NCI-H1436 treated with DMSO at 0.1 percent for 48 hours (cell line): Measurements from ENCODE around the gene KRTAP10-5.
"Not testable (repeated sequence)": the region's sequence is repeated elsewhere in the genome, so short reads cannot be mapped to it uniquely, and the experiment has no call there.

ENCODE experiments used
- DNase-seq: peaks from one replicate; lab custom pipeline; 2025; lab: John Stamatoyannopoulos, UW

KRTAP10-5 gene

DNA sequence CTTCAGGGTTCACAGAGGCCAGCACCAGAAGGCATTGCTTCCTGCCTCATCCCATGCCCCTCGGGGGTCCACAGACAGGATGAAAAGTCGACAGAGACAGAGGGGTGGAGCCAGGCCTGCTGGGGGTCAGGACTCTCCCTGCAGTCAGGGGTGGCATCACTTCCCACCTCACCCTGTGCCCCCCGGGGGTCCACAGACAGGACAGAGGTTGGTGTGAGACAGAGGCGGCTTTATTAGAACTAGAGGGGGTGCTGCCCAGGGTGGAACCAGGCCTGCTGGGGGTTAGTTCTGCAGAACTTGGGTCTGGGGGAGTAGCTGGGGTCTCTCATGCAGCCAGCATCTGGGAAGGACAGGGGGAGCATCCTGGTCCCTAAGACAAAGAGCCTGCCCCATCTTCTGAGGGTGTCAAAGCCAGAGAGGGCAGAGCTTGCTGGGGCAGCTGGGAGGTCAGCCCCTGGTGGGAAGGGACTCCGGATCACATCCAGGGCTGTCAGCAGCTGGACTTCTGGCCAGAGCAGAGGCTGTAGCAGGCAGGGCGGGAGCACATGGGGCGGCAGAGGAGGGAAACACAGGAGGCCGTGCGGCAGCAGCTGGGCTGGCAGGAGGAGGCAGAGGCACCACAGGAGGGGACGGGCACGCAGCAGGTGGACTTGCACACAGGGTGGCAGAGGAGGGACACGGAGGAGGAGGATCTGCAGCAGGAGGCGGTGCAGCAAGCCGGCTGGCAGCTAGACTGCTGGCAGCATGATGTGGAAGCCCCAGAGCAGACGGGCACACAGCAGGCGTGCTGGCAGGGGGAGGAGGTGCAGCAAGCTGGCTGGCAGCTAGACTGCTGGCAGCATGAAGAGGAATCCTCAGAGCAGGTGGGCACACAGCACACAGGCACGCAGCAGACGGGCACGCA is 10.7 kb upstream of the KRTAP10-5 start:
- DNase-seq = not testable (repeated sequence)

DNA sequence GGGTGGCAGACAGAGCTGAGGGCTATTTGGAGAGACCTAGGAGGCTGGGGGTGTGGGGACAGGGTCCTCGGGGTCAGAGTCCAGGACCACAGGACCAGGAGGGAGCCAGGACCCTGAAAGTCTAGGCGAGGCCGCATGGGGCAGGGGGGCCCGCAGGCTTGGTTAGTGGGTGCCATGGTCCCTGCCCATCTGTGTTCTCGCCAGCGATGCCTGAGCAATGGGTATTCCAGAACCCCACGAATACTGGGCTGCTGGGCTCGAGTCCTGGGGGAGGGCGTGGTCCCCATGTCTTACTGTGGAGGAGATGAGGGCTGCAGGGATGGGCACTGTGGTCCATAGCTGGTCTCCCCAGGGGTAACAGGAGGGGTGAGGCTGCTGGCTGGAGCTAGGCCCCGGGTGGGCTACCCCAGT is 9.9 kb upstream of the KRTAP10-5 start:
- DNase-seq = no peak

DNA sequence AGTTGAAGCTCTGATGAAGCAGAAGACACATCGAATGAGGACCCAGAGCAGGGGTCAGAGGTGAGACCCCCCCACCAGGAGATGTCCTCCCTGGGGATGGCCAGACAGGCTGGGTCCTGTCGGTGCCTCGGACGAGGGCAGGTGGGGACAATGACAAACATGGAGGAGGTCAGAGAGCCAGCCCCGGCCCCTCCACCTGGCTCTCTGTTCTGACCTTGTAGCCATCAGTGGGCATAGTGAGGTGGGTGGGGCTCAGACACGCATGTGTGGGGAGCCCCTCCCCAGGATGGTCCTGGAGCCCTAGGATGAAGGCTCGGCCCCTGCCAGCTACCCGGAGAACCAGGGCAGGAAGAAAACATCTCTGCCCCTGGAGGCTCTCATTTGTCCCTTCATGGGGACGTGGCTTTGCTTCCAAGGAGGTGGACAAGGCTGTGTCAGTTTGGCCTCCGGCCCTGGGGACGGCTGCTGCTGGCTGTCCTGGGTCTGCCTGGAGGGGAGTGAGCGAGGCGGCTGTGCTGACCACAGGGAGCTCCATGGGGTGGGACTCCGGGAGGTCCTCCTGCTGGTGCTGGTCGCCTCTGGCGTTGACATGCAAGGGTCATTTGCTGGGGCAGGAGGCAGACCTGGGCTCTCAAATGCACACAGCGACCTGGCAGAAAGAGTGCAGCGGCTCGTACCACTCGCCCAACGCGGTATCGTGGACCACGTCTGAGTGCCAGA is 9.3 kb upstream of the KRTAP10-5 start:
- no peak for DNase-seq

DNA sequence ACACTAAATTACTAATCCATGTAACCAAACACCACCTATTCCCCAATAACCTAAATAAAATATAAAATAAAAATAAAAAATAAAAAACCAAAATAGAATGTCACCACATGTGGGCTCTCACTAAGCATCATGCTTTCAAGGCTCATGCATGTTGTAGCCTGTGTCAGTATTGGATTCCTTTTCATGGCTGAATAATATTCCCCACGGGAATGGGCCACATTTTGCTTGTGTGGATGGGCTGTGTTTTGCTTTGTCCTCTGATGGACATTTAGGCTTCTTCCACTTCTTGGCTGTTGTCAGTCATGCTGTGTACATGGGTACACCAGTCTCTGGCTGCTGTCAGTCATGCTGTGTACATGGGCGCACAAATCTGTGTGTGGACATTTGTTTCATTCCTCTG is 8.7 kb upstream of the KRTAP10-5 start:
- no peak for DNase-seq

DNA sequence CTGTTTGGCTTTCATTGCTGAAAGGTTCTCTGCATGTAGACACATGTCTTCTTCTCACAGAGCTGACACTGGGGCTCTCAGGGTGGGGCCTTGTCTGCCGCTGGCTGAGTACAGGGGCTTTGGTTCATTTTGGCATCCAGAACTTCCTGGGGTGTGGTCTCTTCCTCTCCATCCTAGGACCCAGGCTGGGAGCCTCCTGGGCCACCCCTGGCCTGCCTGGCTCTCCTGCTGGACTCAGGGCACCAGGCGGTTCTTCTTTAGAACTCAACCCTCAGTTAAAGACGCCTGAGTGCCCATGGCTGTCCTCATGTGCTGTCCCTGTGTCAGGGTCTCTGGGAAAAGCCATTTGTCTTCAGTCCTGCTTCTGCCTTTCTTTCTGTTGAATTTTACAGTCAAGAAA is 5.5 kb upstream of the KRTAP10-5 start:
- DNase-seq = no peak

DNA sequence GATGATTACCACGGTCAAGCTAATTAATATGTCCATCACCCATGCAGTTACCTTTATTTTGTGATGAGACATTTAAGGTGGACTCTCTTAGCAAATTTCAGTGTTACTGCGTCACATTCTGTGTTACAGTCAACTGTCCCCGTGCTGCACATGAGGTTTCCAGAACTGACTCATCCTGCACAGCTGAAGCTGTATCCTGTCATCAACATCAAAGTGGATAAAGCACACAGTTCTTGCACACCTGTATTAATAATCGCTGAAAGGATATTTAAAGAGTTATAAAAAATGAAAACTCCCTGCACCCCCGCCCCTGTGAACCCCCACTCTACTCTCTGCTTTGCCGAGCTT is 3.4 kb upstream of the KRTAP10-5 start:
- DNase-seq = no peak

DNA sequence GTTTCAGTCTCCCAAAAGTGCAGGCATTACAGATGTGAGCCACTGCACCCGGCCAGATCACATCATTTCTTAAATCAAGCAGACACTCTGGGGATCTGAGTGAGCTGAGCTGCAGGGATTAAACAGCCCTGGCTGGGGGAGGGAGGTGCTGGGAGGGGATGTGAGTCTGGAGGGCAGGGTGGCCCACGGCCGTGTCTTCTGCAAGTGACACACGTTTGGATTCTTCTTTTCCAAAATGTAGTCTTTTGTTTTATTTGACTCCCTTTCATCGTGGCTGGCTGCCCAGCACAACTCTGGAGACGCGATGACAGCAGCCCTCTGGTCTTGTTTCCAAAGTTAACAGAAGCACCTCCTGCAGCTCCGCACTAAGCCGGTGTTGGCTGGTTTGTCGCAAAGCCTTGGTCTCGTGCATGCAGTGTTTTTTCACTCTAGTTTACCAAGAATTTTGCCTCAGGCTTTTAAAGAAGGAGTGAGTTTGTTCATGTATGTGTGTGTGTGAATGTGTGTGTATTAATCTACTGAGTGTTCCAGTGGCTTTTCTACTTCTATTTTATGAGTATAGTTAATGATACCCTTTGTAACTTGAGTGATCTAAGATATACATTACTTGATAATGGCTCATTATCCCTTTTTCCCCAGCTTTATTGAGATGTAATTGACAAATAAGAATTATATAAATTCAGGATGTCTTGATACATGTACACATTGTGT is 2.8 kb upstream of the KRTAP10-5 start:
- DNase-seq = no peak

DNA sequence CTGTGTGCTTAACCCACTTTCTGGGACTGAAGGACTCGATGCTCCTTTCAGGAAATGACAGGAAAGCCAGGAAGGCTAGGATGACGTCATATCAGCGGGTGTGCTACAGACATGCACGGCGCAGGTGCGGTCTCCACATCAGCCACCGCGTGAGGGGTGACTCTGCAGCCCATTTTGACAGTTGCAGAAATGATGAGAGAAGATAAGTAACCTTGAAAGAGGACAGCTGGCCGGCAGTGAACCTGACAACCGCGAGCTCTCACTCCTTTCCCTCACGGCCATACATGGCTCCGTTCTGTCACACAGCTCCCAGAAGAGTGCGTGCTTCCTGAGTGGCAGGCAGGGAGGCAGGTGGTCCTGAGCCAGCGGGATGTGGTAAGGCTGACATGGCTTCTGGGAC is 1.7 kb upstream of the KRTAP10-5 start:
- DNase-seq = no peak

DNA sequence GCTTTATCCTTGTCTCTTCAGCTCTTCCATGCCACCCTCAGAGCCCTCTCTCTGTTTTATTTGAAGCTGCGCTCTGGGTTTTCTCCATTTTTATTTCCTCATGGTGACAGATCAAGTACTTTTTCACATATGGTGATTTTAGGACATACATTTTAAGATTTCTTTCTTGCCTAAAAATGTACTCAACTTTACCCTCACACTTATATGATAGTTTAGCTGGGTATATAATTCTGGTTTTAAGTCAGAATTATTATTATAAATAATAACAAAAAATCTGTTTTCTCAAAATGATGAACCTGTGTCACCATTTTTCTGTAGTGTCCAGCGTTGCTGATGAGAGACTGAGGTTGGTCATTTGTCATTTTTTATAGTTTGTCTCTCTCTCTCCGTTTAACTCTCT is 754 bp upstream of the KRTAP10-5 start:
- DNase-seq = no peak

DNA sequence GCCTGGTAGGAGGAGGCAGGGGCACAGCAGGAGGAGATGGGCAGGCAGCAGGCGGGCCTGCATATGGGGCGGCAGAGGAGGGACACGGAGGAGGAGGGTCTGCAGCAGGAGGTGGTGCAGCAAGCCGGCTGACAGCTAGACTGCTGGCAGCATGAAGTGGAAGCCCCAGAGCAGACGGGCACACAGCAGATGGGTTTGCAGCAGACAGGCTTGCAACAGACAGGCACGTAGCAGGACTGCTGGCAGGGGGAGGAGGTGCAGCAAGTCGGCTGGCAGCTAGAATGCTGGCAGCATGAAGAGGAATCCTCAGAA is 615 bp downstream of the KRTAP10-5 start:
- DNase-seq = no peak

DNA sequence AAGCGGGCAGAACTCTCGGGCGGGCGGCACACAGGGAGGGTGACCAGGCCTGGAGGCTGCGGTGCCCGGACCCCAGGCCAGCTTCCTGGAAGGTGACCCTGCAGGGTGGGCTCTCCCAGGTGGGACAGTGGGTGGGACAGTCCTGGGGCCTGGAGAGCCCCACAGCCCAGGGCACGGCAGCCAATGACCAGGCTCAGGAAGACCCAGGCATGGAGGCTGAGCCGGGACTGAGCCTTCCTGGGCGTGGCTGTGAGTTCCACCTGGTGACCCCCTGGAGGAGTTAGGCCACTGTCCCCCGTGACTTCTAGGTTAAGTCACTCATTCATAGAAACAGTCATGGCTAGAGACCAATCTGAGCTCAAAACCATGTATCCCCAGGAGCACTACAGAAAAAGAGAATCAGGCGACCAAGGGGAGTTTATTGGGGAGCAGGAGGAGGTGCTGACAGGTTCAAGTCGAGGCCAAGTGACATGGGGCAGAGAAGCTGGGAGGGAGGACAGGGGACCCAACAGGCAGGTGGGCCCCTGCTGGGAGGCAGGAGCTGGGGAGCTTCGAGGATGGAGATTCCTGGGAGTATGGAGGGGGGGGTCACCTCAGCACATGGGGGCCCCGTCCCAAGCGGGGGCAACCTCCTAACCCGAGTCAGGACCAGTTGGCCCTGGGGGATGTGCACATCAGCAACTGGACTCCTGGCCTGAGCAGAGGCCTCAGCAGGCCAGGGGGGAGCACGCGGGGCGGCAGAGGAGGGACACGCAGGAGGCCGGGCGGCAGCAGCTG is 1.2 kb downstream of the KRTAP10-5 start:
- DNase-seq = no peak

DNA sequence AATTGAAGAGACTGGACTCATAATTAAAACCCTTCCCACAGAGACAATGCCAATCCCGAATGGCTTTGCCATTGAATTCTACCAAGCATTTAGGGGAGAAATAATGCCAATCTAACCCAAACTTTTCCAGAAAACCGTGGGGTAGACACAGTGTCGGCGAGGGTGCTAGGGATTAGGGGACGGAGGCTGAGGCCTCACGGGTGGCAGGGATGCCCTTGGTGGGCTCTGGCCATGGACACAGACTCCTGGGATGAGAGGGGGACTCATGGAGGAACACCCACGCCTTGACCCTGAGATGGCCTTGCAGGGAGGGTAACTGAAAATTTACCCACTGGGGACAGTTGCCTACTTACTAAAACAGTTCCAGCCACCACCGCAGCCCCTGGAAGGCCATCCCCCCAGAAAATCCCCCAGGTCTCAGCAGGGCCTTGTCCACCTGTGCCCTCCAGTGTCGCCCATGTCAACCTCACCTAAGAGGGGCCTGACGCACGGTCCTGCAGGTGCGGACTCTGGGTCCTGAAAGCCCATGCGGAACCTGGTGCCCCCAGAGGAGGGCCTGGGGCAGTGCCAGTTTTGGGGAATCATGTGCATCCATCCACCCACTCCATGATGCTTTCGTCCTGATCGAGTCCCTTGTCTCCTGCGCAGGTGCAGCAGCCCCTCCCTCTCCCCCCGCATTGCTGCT is 1.9 kb downstream of the KRTAP10-5 start:
- DNase-seq = no peak

DNA sequence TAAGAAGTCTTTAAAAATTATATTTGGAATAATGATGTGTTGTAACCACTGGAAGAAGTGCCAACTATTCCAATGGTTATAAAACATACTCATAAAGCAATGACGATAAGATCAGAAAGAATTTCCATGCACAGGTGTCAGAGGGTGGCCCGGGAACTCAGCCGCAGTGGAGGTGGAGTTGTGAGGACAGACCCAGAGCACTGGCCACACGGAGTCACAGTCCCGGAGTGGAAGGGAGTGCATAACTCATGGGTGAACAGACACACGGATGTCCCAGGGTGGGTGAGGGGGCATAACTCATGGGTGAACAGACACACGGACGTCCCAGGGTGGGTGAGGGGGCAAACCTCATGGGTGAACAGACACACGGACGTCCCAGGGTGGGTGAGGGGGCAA is 4.4 kb downstream of the KRTAP10-5 start:
- DNase-seq = no peak

DNA sequence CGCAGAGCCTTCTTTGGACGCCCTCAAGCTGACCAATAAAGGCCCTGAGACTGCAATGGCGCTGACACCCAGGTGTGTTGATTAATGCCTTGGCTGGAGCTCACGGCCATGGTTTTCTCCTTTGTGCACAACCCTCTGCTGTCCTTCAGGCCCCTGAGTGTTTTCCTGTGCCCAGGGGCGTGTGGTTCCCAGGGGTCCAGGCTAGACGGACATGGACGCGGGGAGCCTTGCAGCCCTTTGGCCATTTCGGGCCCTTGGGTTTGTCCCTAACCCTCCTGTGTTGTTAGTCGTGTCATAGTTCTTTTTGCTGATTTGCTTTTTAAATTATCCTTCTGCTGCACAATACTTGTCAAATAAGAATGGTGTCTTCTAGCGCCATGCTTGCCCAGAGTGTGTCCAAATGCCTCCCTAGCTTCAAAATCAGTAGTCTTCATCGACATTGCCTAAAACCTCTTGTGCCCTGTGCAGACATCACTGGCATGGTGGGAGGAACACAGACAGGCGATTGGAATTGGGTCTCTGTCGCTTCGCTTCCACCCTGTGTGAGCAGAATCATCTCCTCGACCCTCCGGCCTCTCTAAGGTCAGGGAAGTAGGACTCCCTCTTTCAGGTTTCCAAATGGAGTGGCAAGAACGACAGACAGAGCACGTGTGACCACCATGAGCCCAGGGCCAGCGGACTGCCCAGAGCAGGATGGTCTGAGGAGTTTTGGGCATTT is 4.9 kb downstream of the KRTAP10-5 start:
- DNase-seq = no peak

DNA sequence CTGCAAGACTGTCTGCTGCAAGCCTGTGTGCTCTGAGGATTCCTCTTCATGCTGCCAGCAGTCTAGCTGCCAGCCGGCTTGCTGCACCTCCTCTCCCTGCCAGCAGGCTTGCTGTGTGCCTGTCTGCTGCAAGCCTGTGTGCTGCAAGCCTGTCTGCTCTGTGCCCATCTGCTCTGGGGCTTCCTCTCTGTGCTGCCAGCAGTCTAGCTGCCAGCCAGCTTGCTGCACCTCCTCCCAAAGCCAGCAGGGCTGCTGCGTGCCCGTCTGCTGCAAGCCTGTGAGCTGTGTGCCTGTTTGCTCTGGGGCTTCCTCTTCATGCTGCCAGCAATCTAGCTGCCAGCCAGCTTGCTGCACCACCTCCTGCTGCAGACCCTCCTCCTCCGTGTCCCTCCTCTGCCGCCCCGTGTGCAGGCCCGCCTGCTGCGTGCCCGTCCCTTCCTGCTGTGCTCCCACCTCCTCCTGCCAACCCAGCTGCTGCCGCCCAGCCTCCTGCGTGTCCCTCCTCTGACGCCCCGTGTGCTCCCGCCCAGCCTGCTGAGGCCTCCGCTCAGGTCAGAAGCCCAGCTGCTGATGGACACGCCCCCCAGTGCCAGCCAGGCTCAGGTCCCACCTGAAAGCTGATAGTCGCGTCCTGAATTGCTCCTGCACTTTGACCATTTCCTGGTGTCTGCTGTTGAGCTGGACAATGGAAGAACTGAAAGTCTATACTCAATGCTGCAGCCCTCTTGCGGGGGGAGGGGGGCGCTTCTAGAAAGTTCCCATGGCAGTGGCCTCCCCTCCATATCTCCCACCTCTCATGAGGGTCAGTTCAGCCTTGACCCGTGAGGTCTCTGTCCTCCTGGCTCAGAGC is 5.7 kb downstream of the KRTAP10-5 start:
- no peak for DNase-seq

DNA sequence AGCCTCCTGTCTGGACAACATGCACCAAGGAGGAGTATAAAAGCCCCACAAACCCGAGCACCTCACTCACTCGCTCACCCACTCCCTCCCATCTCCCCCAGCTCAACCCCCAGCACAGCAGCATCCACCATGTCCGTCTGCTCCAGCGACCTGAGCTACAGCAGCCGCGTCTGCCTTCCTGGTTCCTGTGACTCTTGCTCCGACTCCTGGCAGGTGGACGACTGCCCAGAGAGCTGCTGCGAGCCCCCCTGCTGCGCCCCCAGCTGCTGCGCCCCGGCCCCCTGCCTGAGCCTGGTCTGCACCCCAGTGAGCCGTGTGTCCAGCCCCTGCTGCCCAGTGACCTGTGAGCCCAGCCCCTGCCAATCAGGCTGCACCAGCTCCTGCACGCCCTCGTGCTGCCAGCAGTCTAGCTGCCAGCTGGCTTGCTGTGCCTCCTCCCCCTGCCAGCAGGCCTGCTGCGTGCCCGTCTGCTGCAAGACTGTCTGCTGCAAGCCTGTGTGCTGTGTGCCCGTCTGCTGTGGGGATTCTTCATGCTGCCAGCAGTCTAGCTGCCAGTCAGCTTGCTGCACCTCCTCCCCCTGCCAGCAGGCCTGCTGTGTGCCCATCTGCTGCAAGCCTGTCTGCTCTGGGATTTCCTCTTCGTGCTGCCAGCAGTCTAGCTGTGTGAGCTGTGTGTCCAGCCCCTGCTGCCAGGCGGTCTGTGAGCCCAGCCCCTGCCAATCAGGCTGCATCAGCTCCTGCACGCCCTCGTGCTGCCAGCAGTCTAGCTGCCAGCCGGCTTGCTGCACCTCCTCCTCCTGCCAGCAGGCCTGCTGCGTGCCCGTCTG is 6.6 kb downstream of the KRTAP10-5 start, which contains the start of gene KRTAP10-4:
KRTAP10-4 (plus strand) TSS at position 100 of the 827 bp plus-strand sequence; CDS start at position 130, 30 bp downstream.
- DNase-seq = not testable (repeated sequence)

DNA sequence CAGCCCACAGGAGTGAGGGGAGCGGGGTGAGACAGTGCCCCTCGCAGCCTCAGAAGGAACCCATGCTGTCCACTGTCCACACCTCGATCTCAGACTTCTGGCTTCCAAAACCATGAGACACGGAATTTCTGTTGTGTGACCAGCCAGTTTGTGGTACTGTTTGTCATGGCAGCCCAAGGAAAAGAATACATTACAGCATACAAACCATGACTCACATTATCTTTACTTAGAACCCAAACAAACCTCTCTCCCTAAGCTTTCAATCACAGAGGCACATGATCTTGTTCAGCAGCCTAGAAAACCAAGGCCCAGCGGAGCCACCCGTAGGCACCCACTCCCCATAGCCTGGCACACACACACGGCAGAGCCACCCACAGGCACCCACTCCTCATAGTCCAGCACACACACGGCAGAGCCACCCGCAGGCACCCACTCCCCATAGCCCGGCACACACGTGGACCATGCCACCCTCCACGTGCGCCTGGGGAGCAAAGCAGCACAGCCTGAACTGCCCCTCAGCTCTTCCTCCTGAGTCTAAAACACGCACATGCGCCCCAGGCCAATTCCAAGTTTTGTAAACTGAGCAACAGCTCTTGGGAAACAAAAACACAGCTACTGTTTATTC is 7.3 kb downstream of the KRTAP10-5 start:
- DNase-seq = no peak
